CD8-positive, alpha-beta memory T cell (primary cell): ENCODE data around the gene PCDHGA4. TPM values are rescaled to one million over a fixed set of nuclear protein-coding genes. Genes with fewer than 3 reads are reported as not detected.
"Not testable (repeated sequence)": the region's sequence is repeated elsewhere in the genome, so short reads cannot be mapped to it uniquely, and the experiment has no call there.

Experiments
- CTCF ChIA-PET: fragments of 350-600 bp; sonication (Branson Sonifier 250); formaldehyde crosslinking; loops from one replicate; lab custom pipeline; 2021; ENCODE audit warnings: antibody characterized with exemption; lab: Charles Lee
- POLR2A ChIA-PET: fragments of 350-600 bp; sonication (Branson Sonifier 250); formaldehyde crosslinking; loops from one replicate; lab custom pipeline; 2021; ENCODE audit warnings: antibody characterized with exemption; lab: Charles Lee
- DNase-seq, 5 donors: peaks; one replicate each; pipeline versions ENCODE4 v3.0.0 to v3.0.0-alpha.2; 2020 to 2022; ENCODE audit warnings: mixed read lengths in 1 of 5
- H3K27ac ChIP-seq: one replicate; pipeline ENCODE4 v1.7.0; 2013; ENCODE audit warnings: low read depth, mild to moderate bottlenecking, low read length, moderate library complexity
- H3K27me3 ChIP-seq: 2 replicates; pipeline ENCODE4 v1.7.0; 2013; ENCODE audit warnings: low read length, mild to moderate bottlenecking; ENCODE audit not compliant: insufficient read depth, poor library complexity, severe bottlenecking
- H3K36me3 ChIP-seq: 2 replicates; pipeline ENCODE4 v1.7.0; 2013; ENCODE audit warnings: mild to moderate bottlenecking, low read length, moderate library complexity; ENCODE audit not compliant: insufficient read depth
- H3K4me1 ChIP-seq: 2 replicates; pipeline ENCODE4 v1.7.0; 2013; ENCODE audit warnings: mild to moderate bottlenecking, low read length, moderate library complexity; ENCODE audit not compliant: insufficient read depth
- H3K4me3 ChIP-seq: 2 replicates; pipeline ENCODE4 v1.7.0; 2013; ENCODE audit warnings: mild to moderate bottlenecking, low read length
- H3K9me3 ChIP-seq: 2 replicates; pipeline ENCODE4 v1.7.0; 2013; ENCODE audit warnings: mild to moderate bottlenecking, low read length
- H3K27ac Mint-ChIP-seq, 8 donors: one replicate each; pipeline ENCODE4 v1.8.0; 2020 to 2021; ENCODE audit warnings: mixed read lengths in 8 of 8, mild to moderate bottlenecking in 6 of 8, inconsistent platforms in 3 of 8, moderate library complexity in 3 of 8
- H3K27me3 Mint-ChIP-seq, 2 donors: one replicate each; pipeline ENCODE4 v1.8.0; 2020 to 2021; ENCODE audit warnings: mixed read lengths in 2 of 2, mild to moderate bottlenecking in 1 of 2, moderate library complexity in 1 of 2
- H3K36me3 Mint-ChIP-seq, 3 donors: one replicate each; pipeline ENCODE4 v1.8.0; 2020 to 2021; ENCODE audit warnings: mixed read lengths in 3 of 3, inconsistent platforms in 1 of 3, mild to moderate bottlenecking in 1 of 3
- H3K4me1 Mint-ChIP-seq, 3 donors: one replicate each; pipeline ENCODE4 v1.8.0; 2020 to 2021; ENCODE audit warnings: mixed read lengths in 3 of 3, inconsistent platforms in 1 of 3, mild to moderate bottlenecking in 1 of 3
- H3K4me3 Mint-ChIP-seq, 7 donors: one replicate each; pipeline ENCODE4 v1.8.0; 2020 to 2021; ENCODE audit warnings: mixed read lengths in 7 of 7, mild to moderate bottlenecking in 6 of 7, moderate library complexity in 4 of 7, inconsistent platforms in 2 of 7
- H3K9me3 Mint-ChIP-seq, 5 donors: one replicate each; pipeline ENCODE4 v1.8.0; 2020 to 2022; ENCODE audit warnings: mixed read lengths in 5 of 5, mild to moderate bottlenecking in 3 of 5, moderate library complexity in 2 of 5, inconsistent platforms in 1 of 5
- polyA plus RNA-seq: library from polyadenylated mRNA; unstranded; fragments of 300-500 nt; fragmentation: Illumina TruSeq; gene quantifications from one replicate; pipeline ENCODE4 v1.2.3, GENCODE V29; 2021
- total RNA-seq, 2 experiments: library from RNA; stranded (reverse); gene quantifications; one replicate each; pipeline ENCODE4 v1.2.3, GENCODE V29; 2021

PCDHGA4 gene
- total and polyA plus RNA-seq, 3 experiments from 2014 or later: 0.09 to 0.16 TPM; not detected in 1

DNA sequence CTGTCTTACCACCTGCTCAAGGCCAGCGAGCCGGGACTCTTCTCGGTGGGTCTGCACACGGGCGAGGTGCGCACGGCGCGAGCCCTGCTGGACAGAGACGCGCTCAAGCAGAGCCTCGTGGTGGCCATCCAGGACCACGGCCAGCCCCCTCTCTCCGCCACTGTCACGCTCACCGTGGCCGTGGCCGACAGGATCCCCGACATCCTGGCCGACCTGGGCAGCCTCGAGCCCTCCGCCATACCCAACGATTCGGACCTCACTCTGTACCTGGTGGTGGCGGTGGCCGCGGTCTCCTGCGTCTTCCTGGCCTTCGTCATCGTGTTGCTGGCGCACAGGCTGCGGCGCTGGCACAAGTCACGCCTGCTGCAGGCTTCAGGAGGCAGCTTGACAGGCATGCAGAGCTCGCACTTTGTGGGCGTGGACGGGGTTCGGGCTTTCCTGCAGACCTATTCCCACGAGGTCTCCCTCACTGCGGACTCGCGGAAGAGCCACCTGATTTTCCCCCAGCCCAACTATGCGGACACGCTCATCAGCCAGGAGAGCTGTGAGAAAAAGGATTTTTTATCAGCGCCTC is 14.0 kb upstream of the PCDHGA4 start:
- Mint-ChIP-seq H3K27me3 (peaks cover 75 to 78% of the 10 kb centered on the region in 2 donors), H3K9me3 (peaks cover 30 to 80% (median 69%) of the 10 kb centered on the region in 5 donors), H3K36me3 (peaks cover 1 to 18% (median 5%) of the 10 kb centered on the region in 3 donors)
- POLR2A ChIA-PET, H3K27me3 ChIP-seq, H3K36me3 ChIP-seq, H3K4me3 ChIP-seq, H3K27ac Mint-ChIP-seq, H3K4me1 ChIP-seq, H3K9me3 ChIP-seq, CTCF ChIA-PET, H3K4me3 Mint-ChIP-seq, DNase-seq, H3K27ac ChIP-seq, H3K4me1 Mint-ChIP-seq: not testable (repeated sequence)

DNA sequence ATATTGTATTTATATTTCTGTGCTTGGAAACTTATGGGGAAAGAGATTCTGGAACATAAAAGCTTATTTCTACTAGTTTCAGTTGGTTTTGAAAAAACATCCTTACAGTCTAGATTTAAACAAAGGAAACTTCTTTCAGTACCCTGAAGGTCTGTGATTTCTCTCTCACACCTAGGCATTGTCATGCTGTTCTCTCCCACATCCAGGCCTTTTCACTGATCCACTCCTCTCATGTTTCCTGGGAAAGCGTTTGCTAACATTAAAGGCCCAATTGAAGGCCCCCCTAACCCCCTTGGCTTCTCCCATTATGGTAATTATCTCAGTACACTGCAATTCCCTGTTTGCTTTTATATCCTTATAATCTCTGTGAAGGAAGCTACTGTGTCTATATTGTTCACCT is 12.0 kb upstream of the PCDHGA4 start:
- H3K36me3 Mint-ChIP-seq: peaks cover 1 to 10% (median 3%) of the 10 kb centered on the region in 3 donors

DNA sequence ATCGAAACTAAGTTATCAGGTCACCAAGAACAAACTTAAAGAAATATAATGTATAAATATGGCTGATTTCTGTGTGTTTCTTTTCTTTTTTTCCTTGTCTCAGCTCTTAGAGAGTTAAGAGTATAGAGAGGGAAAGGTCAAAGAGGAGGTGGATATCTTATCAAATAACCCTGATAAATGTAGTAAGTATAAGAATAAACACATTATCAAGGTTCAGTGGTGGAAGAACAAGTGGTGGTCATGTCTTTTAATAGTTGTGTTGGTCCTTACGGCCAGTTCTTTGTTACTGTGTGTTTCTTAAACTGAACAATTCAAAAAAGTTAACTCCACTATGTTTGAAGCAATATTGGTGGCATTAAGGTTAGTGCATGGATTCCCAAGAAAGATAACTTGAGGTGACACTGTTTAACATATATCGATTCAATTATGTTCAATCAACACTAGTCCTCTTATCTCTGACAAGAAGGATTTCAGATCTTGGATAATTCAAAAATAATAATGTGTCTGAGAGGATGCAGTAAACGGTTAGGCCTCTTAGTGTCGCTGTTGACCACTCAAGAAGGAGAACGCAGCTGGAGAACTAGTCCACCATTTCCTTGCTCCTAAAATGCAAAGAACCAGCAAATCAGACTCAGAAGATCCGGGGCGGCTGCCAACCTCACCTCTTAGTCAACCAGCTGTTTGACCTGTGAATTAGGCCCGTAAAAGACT is 11.4 kb upstream of the PCDHGA4 start, which contains the start of gene PCDHGA3:
Gene PCDHGA3 (plus strand): TSS at position 588 of the 711 bp plus-strand sequence. CDS start 205 bp downstream, outside the sequence.
- Histone ChIP-seq H3K9me3 (peaks cover 4% of the 10 kb centered on the region), H3K36me3 (no peaks in the 10 kb centered on the region), H3K4me3 (no peak within 1 kb of the TSS), H3K27me3 (no peaks in the 10 kb centered on the region), H3K27ac (no peak within 1 kb of the TSS), H3K4me1 (no peaks in the 10 kb centered on the region)
- ChIA-PET CTCF (no interaction called here), POLR2A (no interaction called here)
- H3K4me3 Mint-ChIP-seq: peak within 1 kb of the TSS in 5 of 7 donors; percentile 44 to 74 (median 62)
- no peak within 1 kb of the TSS for H3K27ac Mint-ChIP-seq
- no peak for DNase-seq
- H3K9me3 Mint-ChIP-seq: peaks cover 14 to 70% (median 58%) of the 10 kb centered on the region in 5 donors
- H3K36me3 Mint-ChIP-seq: peaks cover 1 to 10% (median 3%) of the 10 kb centered on the region in 3 donors
- peaks cover 57 to 75% of the 10 kb centered on the region in 2 donors for H3K27me3 Mint-ChIP-seq
- no peaks in the 10 kb centered on the region for H3K4me1 Mint-ChIP-seq

More for the DNA sequence above, 12.0 kb upstream of the PCDHGA4 start:
- Histone ChIP-seq H3K4me1 (no peaks in the 10 kb centered on the region), H3K27me3 (no peaks in the 10 kb centered on the region), H3K9me3 (peaks cover 4% of the 10 kb centered on the region), H3K4me3 (no peak overlapping the region), H3K27ac (no peak overlapping the region), H3K36me3 (no peaks in the 10 kb centered on the region)
- POLR2A ChIA-PET: no interaction called here
- DNase-seq: no peak
- H3K4me1 Mint-ChIP-seq: no peaks in the 10 kb centered on the region
- no peak overlapping the region for H3K4me3 Mint-ChIP-seq
- CTCF ChIA-PET: interaction anchor here (1.5 kb wide), 1 partner anchor 12 kb away, joined by 3 read pairs; the partner anchor contains the start of gene PCDHGA1
- peaks cover 20 to 75% (median 63%) of the 10 kb centered on the region in 5 donors for H3K9me3 Mint-ChIP-seq
- H3K27ac Mint-ChIP-seq: no peak overlapping the region
- H3K27me3 Mint-ChIP-seq: peaks cover 62 to 76% of the 10 kb centered on the region in 2 donors

DNA sequence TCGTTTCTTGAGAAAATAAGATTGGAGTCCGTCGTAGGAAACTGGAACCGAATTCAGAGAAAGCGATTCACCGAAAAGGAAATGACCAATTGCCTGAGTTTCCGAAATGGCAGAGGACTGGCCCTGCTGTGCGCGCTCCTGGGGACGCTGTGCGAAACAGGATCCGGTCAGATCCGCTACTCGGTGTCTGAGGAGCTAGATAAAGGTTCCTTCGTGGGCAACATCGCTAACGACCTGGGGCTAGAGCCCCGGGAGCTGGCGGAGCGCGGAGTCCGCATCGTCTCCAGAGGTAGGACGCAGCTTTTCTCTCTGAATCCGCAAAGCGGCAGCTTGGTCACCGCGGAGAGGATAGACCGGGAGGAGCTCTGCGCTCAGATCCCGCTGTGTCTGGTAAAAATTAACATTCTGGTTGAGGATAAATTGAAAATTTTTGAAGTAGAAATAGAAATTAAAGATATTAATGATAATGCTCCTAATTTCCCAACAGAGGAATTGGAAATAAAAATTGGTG is 10.8 kb upstream of the PCDHGA4 start:
- ChIA-PET CTCF (no interaction called here), POLR2A (no interaction called here)
- Mint-ChIP-seq H3K4me3 (peak overlapping the region in 5 of 7 donors; percentile 44 to 74 (median 62)), H3K27ac (no peak overlapping the region), H3K27me3 (peaks cover 59 to 74% of the 10 kb centered on the region in 2 donors), H3K9me3 (peaks cover 13 to 71% (median 51%) of the 10 kb centered on the region in 5 donors), H3K4me1 (no peaks in the 10 kb centered on the region), H3K36me3 (peaks cover 1 to 10% (median 3%) of the 10 kb centered on the region in 3 donors)
- Histone ChIP-seq H3K9me3 (peaks cover 4% of the 10 kb centered on the region), H3K27ac (no peak overlapping the region), H3K36me3 (no peaks in the 10 kb centered on the region), H3K4me1 (no peaks in the 10 kb centered on the region), H3K27me3 (peaks cover 6% of the 10 kb centered on the region), H3K4me3 (no peak overlapping the region)
- DNase-seq: no peak

DNA sequence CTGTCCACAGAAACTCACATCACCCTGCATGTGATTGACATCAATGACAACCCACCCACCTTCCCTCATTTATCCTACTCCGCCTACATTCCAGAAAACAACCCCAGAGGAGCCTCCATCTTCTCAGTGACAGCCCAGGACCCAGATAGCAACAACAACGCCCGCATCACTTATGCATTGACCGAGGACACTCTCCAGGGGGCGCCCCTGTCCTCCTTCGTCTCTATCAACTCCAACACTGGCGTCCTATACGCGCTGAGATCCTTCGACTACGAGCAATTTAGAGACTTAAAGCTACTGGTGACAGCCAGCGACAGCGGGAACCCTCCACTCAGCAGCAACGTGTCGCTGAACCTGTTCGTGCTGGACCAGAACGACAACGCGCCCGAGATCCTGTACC is 9.5 kb upstream of the PCDHGA4 start:
- Mint-ChIP-seq H3K36me3 (peaks cover 0 to 5% (median 3%) of the 10 kb centered on the region in 3 donors), H3K27me3 (peaks cover 58 to 77% of the 10 kb centered on the region in 2 donors), H3K27ac (no peak overlapping the region)

DNA sequence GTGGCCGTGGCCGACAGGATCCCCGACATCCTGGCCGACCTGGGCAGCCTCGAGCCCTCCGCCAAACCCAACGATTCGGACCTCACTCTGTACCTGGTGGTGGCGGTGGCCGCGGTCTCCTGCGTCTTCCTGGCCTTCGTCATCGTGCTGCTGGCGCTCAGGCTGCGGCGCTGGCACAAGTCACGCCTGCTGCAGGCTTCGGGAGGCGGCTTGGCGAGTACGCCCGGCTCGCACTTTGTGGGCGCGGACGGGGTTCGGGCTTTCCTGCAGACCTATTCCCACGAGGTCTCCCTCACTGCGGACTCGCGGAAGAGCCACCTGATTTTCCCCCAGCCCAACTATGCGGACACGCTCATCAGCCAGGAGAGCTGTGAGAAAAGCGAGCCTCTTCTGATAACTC is 8.8 kb upstream of the PCDHGA4 start:
- H3K4me1 ChIP-seq, POLR2A ChIA-PET, H3K36me3 ChIP-seq, H3K4me1 Mint-ChIP-seq, CTCF ChIA-PET, DNase-seq, H3K36me3 Mint-ChIP-seq, H3K4me3 Mint-ChIP-seq, H3K27ac ChIP-seq, H3K27ac Mint-ChIP-seq, H3K4me3 ChIP-seq, H3K9me3 ChIP-seq: not testable (repeated sequence)
- Mint-ChIP-seq H3K27me3 (peaks cover 61 to 81% of the 10 kb centered on the region in 2 donors), H3K9me3 (peaks cover 10 to 71% (median 48%) of the 10 kb centered on the region in 5 donors)
- H3K27me3 ChIP-seq: peaks cover 12% of the 10 kb centered on the region

More for the DNA sequence above, 9.5 kb upstream of the PCDHGA4 start:
- H3K27ac ChIP-seq: no peak overlapping the region
- peaks cover 6% of the 10 kb centered on the region for H3K27me3 ChIP-seq
- no peaks in the 10 kb centered on the region for H3K4me1 ChIP-seq
- H3K4me3 ChIP-seq: no peak overlapping the region
- ChIA-PET POLR2A (no interaction called here), CTCF (no interaction called here)
- Mint-ChIP-seq H3K9me3 (peaks cover 10 to 65% (median 47%) of the 10 kb centered on the region in 5 donors), H3K4me3 (no peak overlapping the region), H3K4me1 (no peaks in the 10 kb centered on the region)
- no peak for DNase-seq
- no peaks in the 10 kb centered on the region for H3K36me3 ChIP-seq
- H3K9me3 ChIP-seq: peaks cover 4% of the 10 kb centered on the region

DNA sequence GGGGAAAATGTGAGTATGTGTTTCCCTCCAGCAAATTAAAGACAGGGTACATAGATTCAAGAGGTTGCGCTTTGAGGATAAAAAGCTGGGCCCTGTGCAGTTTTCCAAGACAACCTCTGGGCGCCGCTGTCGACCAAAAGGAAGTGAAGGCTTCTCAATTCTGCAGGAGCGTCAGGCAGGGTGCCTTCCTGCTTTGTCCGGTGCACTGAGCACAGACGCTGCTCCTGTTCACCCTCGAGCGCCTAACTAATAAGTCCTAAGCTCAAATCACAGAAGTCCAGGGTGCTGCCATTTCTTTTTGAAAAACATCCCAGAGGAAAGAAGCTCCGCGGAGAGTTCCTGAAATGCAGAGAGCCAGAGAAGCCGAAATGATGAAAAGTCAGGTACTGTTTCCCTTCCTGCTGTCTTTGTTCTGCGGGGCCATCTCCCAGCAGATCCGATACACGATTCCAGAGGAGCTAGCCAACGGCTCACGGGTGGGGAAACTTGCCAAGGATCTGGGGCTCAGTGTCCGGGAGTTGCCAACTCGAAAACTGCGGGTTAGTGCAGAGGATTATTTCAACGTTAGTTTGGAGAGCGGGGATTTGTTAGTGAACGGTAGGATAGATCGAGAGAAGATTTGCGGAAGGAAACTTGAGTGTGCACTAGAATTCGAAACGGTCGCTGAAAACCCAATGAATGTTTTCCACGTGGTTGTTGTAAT is 4.8 kb upstream of the PCDHGA4 start, which contains the start of gene PCDHGB1:
Gene PCDHGB1 (plus strand): TSS at position 183 of the 703 bp plus-strand sequence. CDS start 162 bp downstream, at position 345.
- Mint-ChIP-seq H3K36me3 (peaks cover 2 to 11% (median 5%) of the 10 kb centered on the region in 3 donors), H3K4me3 (peak within 1 kb of the TSS in 6 of 7 donors; percentile 40 to 67 (median 50)), H3K27me3 (peaks cover 48 to 76% of the 10 kb centered on the region in 2 donors), H3K27ac (peak within 1 kb of the TSS in 1 of 8 donors; percentile 24), H3K4me1 (no peaks in the 10 kb centered on the region), H3K9me3 (peaks cover 4 to 53% (median 30%) of the 10 kb centered on the region in 5 donors)
- Histone ChIP-seq H3K9me3 (peaks cover 2% of the 10 kb centered on the region), H3K4me1 (no peaks in the 10 kb centered on the region), H3K4me3 (no peak within 1 kb of the TSS), H3K27ac (no peak within 1 kb of the TSS), H3K27me3 (peaks cover 24% of the 10 kb centered on the region), H3K36me3 (no peaks in the 10 kb centered on the region)
- ChIA-PET POLR2A (no interaction called here), CTCF (interaction anchor here (0.9 to 1.5 kb wide), 2 partner anchors 30 to 214 kb away, joined by 3 to 6 read pairs; partner anchors contain the start of gene TAF7)
- peak in 1 of 5 donors; percentile 16 for DNase-seq
